Testis (tissue), 3 donors: ENCODE data around the gene COL4A1. TPM values are rescaled to one million over a fixed set of nuclear protein-coding genes. Genes with fewer than 3 reads are reported as not detected.

Source experiments
- DNase-seq: peaks from one replicate; pipeline ENCODE4 v3.0.0-alpha.2; 2019
- H3K27ac ChIP-seq, 2 donors: fragments of 200-600 bp; sonication (generic); one replicate each; pipeline ENCODE4 v1.5.1; 2019
- H3K27me3 ChIP-seq: fragments of 200-600 bp; sonication (generic); one replicate; pipeline ENCODE4 v1.5.1; 2019
- H3K36me3 ChIP-seq: fragments of 200-600 bp; sonication (generic); one replicate; pipeline ENCODE4 v1.5.1; 2017; ENCODE audit warnings: low read depth; ENCODE audit errors: missing control alignments
- H3K4me1 ChIP-seq: fragments of 200-600 bp; sonication (generic); one replicate; pipeline ENCODE4 v1.5.1; 2019
- H3K4me3 ChIP-seq, 2 donors: fragments of 200-600 bp; sonication (generic); one replicate each; pipeline ENCODE4 v1.5.1; 2017 to 2019
- H3K9me3 ChIP-seq: fragments of 200-600 bp; sonication (generic); one replicate; pipeline ENCODE4 v1.5.1; 2017
- CTCF ChIP-seq, 3 experiments: fragments of 450-650 bp in 2 of 3; fragments of 200-600 bp in 1 of 3; sonication (generic) in 1 of 3; IDR thresholded peaks; one replicate each; pipeline ENCODE4 v1.5.1; 2016 to 2019; ENCODE audit warnings: antibody characterized with exemption in 3 of 3, mild to moderate bottlenecking in 2 of 3, moderate library complexity in 1 of 3
- POLR2A ChIP-seq: fragments of 450-650 bp; IDR thresholded peaks from one replicate; pipeline ENCODE4 v1.6.1; 2017; ENCODE audit warnings: antibody characterized with exemption, mild to moderate bottlenecking, moderate library complexity
- WGBS, 2 donors: methylation state at CpG; one replicate each; pipeline ENCODE4 v1.1.5; 2018; 5-methylcytosine and 5-hydroxymethylcytosine counted together
- intact Hi-C: fragments of 100-400 bp; cut with DNase I; formaldehyde crosslinking; loops from one replicate; pipeline ENCODE4 v1.15.1; 2023; ENCODE audit warnings: low total_unique reads
- polyA plus RNA-seq: library from polyadenylated mRNA; stranded (reverse); fragments of 350-450 nt; fragmentation: Illumina TruSeq; extraction: RNeasy Lipid Tissue Mini Kit (QIAGEN cat#74804); gene quantifications from one replicate; pipeline ENCODE4 v1.2.3, GENCODE V29; 2014; ENCODE audit warnings: low read depth, low replicate concordance; ENCODE audit not compliant: insufficient read depth
- total RNA-seq, 2 donors: library from RNA; depleted of rRNA; stranded (reverse); fragments of >200 nt; gene quantifications; one replicate each; pipeline ENCODE4 v1.2.3, GENCODE V29; 2016

Gene COL4A1
- total and polyA plus RNA-seq, 3 donors from 2014 or later: 35.5 to 43.0 (median 39.0) TPM

- no peak for DNase-seq
- Histone ChIP-seq H3K36me3 (no peaks in the 10 kb centered on the region), H3K4me3 (no peak overlapping the region), H3K27me3 (no peaks in the 10 kb centered on the region), H3K9me3 (no peaks in the 10 kb centered on the region), H3K27ac (no peak overlapping the region), H3K4me1 (no peaks in the 10 kb centered on the region)
- no peak for TF ChIP-seq POLR2A
- TF ChIP-seq CTCF (IDR thresholded peaks at IDR 0.05): no peak
- intact Hi-C loops: no loop called here
- WGBS, 2 donors: 85 to 92% methylated on average over 8 of the region's 8 CpGs
Observed at GRCh38 chr13:110194451-110194850, 112.5 kb downstream of the COL4A1 start.

- Histone ChIP-seq H3K36me3 (no peaks in the 10 kb centered on the region), H3K4me1 (no peaks in the 10 kb centered on the region), H3K27me3 (no peaks in the 10 kb centered on the region), H3K27ac (no peak overlapping the region), H3K4me3 (no peak overlapping the region), H3K9me3 (no peaks in the 10 kb centered on the region)
- TF ChIP-seq CTCF (IDR thresholded peaks at IDR 0.05) (no peak), POLR2A (no peak)
- DNase-seq: no peak
- WGBS, 2 donors: 85 to 90% methylated on average over 10 of the region's 10 CpGs
- intact Hi-C loops: no loop called here
Observed at GRCh38 chr13:110193491-110193890, 113.5 kb downstream of the COL4A1 start.

- H3K4me3 ChIP-seq: no peak overlapping the region
- H3K27me3 ChIP-seq: no peaks in the 10 kb centered on the region
- no peak overlapping the region for H3K27ac ChIP-seq
- DNase-seq: no peak
- WGBS, 2 donors: 95 to 97% methylated on average over 5 of the region's 5 CpGs
- no peaks in the 10 kb centered on the region for H3K36me3 ChIP-seq
- H3K9me3 ChIP-seq: no peaks in the 10 kb centered on the region
- intact Hi-C loops: no loop called here
- H3K4me1 ChIP-seq: no peaks in the 10 kb centered on the region
- TF ChIP-seq POLR2A (no peak), CTCF (IDR thresholded peaks at IDR 0.05) (no peak)
Observed at GRCh38 chr13:110192472-110192871, 114.5 kb downstream of the COL4A1 start.

- no peaks in the 10 kb centered on the region for H3K36me3 ChIP-seq
- H3K4me3 ChIP-seq: no peak overlapping the region
- WGBS, 2 donors: 20 to 49% methylated on average over 1 to 5 of the region's 5 CpGs
- intact Hi-C loops: no loop called here
- no peaks in the 10 kb centered on the region for H3K4me1 ChIP-seq
- TF ChIP-seq POLR2A: no peak
- TF ChIP-seq CTCF (IDR thresholded peaks at IDR 0.05): no peak
- no peak overlapping the region for H3K27ac ChIP-seq
- no peaks in the 10 kb centered on the region for H3K9me3 ChIP-seq
- no peaks in the 10 kb centered on the region for H3K27me3 ChIP-seq
- DNase-seq: peak; percentile 58
Observed at GRCh38 chr13:110187641-110188161, 119.3 kb downstream of the COL4A1 start.

- DNase-seq: no peak
- no peak overlapping the region for H3K4me3 ChIP-seq
- intact Hi-C loops: no loop called here
- no peaks in the 10 kb centered on the region for H3K4me1 ChIP-seq
- H3K9me3 ChIP-seq: no peaks in the 10 kb centered on the region
- H3K27ac ChIP-seq: no peak overlapping the region
- TF ChIP-seq CTCF (IDR thresholded peaks at IDR 0.05) (no peak), POLR2A (no peak)
- 89 to 91% methylated on average over 6 to 10 of the region's 10 CpGs for WGBS, 2 donors
- no peaks in the 10 kb centered on the region for H3K36me3 ChIP-seq
- H3K27me3 ChIP-seq: no peaks in the 10 kb centered on the region
Observed at GRCh38 chr13:110186231-110186855, 120.6 kb downstream of the COL4A1 start.
